IPS DF 6.9 (cell line): ENCODE measurements around the gene PTPN5.

Experiments used
- DNase-seq: peaks from one replicate; pipeline ENCODE4 v3.0.0-alpha.2; 2013; ENCODE audit warnings: low read depth, low spot score
- H3K27ac ChIP-seq: one replicate; pipeline ENCODE4 v1.5.1; 2013; ENCODE audit warnings: low read length, control low read depth
- H3K27me3 ChIP-seq: 2 replicates; pipeline ENCODE4 v1.6.1; 2013; ENCODE audit warnings: mild to moderate bottlenecking, low read length; ENCODE audit not compliant: control insufficient read depth, insufficient read depth
- H3K36me3 ChIP-seq: 2 replicates; pipeline ENCODE4 v1.6.1; 2013; ENCODE audit warnings: low read length; ENCODE audit not compliant: control insufficient read depth, insufficient read depth
- H3K4me1 ChIP-seq: 2 replicates; pipeline ENCODE4 v1.6.1; 2013; ENCODE audit warnings: low read length; ENCODE audit not compliant: control insufficient read depth, insufficient read depth
- H3K4me3 ChIP-seq: 2 replicates; pipeline ENCODE4 v1.5.1; 2013; ENCODE audit warnings: mild to moderate bottlenecking, low read length
- H3K9me3 ChIP-seq: 2 replicates; pipeline ENCODE4 v1.6.1; 2013; ENCODE audit warnings: low read length, inconsistent platforms; ENCODE audit not compliant: control insufficient read depth, insufficient read depth
- WGBS: extraction: QIAGEN DNeasy Blood & Tissue Kit; methylation state at CpG from one replicate; pipeline ENCODE4 v1.1.7; 2013; ENCODE audit warnings: mixed read lengths, missing lambda C conversion rate; ENCODE audit not compliant: insufficient read length, insufficient coverage; 5-methylcytosine and 5-hydroxymethylcytosine counted together

The PTPN5 gene

DNA sequence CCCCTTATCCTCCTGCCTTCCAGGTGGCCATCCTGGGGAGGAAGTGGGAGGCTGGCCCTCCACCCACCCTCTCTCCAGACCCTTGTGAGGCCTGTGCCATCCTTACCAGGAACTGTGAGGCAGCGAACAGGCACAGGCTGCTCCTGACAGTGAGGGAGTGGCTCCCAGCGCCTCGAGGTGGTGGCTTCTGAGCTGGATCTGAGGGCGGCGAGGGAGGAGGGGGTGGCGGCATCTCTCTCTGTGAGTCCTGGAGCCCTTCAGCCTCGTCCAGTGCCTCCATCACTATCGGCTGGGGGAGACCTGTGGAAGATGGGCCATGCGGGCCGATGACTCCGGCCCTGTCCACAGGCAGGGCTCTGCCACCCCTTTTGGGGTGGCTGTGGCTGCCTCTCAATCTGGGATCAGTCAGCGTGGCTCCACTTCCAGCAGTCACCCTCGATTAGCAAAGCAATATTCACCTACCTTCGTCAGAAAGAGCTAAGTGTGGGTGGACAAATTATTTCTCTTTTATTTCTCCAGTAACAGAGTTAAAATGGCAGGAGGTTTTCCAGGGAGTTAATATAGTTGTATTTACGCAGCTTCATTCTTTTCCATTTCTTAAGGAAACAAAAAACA, 47.6 kb downstream of the PTPN5 start:
- no peak for DNase-seq
- H3K4me3 ChIP-seq, result no peak overlapping the region; the same call in 1 of the 2 replicates
- H3K27me3 ChIP-seq, result no peaks in the 10 kb centered on the region
- no peaks in the 10 kb centered on the region for H3K36me3 ChIP-seq
- H3K27ac ChIP-seq, result no peak overlapping the region
- no peaks in the 10 kb centered on the region for H3K9me3 ChIP-seq
- H3K4me1 ChIP-seq, result no peaks in the 10 kb centered on the region
- no CpG with 5 or more reads among the region's 15 CpGs for WGBS

DNA sequence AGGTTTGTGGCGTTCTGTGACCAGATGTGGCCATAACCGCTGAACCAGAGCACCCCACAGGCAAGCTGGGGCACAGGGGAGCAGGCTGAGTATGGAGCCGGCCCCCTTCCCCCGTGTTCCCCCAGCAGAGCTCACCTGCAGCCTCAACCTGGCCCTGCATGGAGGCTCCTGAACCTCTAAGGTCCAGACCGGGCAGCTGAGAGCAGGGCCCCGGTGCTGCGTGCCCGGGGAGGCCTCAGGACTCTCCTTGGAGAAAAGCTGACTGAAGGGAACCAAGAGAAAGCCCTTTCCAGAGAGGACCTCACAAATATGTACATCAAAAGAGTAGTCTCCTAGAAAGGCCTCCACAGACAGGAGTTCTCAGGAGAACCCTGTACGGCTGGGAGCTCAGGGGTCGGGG, 48.2 kb downstream of the PTPN5 start:
- no CpG with 5 or more reads among the region's 10 CpGs for WGBS
- H3K27ac ChIP-seq, result no peak overlapping the region

DNA sequence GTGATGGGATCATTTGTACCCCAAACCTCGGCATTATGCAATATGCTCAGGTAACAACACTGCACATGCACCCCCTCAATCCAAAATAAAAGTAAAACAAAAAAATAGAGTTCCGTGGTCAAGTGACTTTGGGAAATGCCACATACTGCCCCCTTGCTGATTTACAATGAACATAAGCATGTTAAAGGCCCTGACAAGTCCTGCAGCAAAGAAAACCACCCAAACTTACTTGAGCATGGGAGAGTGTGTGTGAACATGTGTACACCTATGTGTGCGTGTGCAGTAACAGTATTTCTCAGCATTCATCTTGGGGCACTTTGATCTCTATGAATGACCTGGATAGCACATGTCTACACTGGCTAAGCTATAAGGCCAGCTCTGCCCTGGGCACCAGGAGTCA, 49.8 kb downstream of the PTPN5 start:
- no peaks in the 10 kb centered on the region for H3K9me3 ChIP-seq
- no peaks in the 10 kb centered on the region for H3K27me3 ChIP-seq
- DNase-seq, result no peak
- no CpG with 5 or more reads among the region's 3 CpGs for WGBS
- no peak overlapping the region for H3K27ac ChIP-seq
- no peaks in the 10 kb centered on the region for H3K4me1 ChIP-seq
- no peak overlapping the region for H3K4me3 ChIP-seq
- no peaks in the 10 kb centered on the region for H3K36me3 ChIP-seq

More for the DNA sequence above, 48.2 kb downstream of the PTPN5 start:
- Histone ChIP-seq H3K27me3 (no peaks in the 10 kb centered on the region), H3K4me3 (no peak overlapping the region), H3K9me3 (no peaks in the 10 kb centered on the region), H3K36me3 (no peaks in the 10 kb centered on the region), H3K4me1 (no peaks in the 10 kb centered on the region)
- no peak for DNase-seq

DNA sequence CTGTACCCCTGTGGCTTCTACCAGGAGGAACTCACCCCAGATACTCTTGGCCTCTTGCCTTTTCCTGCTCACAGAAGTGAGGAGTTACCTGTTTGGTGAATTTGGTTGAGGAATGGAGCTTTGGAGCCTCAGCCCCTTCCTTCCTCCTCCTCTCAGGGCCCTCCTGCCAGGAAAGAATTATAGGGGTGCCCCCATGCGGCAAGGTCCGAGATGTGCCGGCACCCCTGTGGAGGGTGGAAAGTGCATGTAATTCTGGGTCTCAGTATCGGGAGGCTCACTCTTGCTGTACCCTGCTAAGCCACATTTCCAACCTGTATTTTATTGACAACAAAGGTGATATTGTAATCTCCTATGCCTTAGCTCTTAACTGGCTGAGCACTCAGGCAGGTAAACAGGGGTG, 51.9 kb downstream of the PTPN5 start:
- Histone ChIP-seq H3K4me3 (no peak overlapping the region), H3K27me3 (no peaks in the 10 kb centered on the region), H3K4me1 (no peaks in the 10 kb centered on the region), H3K36me3 (no peaks in the 10 kb centered on the region), H3K27ac (no peak overlapping the region), H3K9me3 (no peaks in the 10 kb centered on the region)
- no peak for DNase-seq
- WGBS, result no CpG with 5 or more reads among the region's 4 CpGs

DNA sequence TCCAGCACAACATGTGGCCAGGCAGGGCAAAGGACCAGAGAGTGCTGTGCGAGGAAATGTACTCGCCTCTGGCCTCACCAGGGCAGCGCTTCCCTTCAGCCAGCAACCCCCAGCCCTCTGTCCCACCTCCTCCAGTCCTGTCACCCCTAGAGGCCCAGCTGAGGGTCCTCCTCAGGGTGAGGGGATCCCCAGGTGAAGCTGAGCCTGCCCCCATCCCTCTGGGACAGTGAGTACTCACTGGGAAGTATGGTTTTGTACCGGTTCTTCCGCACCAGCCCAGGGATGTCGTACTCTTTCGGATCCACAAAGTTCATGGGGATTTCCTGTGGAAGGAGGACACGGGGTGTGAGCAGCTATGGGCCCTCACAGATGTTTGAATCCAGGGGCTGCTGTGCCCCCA, 54.0 kb downstream of the PTPN5 start:
- Histone ChIP-seq H3K4me3 (no peak overlapping the region), H3K27me3 (no peaks in the 10 kb centered on the region), H3K27ac (no peak overlapping the region), H3K9me3 (no peaks in the 10 kb centered on the region), H3K4me1 (no peaks in the 10 kb centered on the region), H3K36me3 (no peaks in the 10 kb centered on the region)
- no CpG with 5 or more reads among the region's 8 CpGs for WGBS
- DNase-seq, result no peak

DNA sequence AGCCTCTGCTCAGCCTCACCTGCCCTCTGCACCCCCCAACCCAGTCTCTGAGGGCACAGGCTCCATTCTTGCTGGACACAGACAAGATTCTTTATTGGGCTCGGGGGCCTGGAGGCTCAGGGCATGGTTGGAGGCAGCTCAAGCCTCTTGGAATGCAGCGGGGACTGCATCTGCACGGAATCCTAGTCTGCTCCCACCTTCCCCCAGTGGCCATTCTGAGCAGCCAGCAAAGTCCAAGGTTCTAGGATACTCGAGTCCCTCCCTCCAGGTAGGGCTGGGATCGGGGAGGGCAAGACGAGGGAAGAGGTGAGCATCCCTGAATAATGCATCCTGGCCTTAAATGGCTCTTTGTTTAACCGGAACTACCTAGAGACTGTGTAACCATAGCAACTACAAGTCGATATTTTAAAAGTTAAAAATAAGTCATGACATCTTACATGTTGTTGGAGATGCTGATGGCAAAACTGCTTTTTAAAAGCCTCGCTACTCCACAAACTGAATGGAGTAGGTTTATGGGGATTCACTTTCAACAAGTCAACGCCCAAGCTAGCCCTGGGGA, 54.9 kb downstream of the PTPN5 start:
- H3K4me3 ChIP-seq, result no peak overlapping the region
- H3K9me3 ChIP-seq, result no peaks in the 10 kb centered on the region
- H3K4me1 ChIP-seq, result no peaks in the 10 kb centered on the region
- H3K36me3 ChIP-seq, result no peaks in the 10 kb centered on the region
- H3K27me3 ChIP-seq, result no peaks in the 10 kb centered on the region
- H3K27ac ChIP-seq, result no peak overlapping the region
- WGBS, result no CpG with 5 or more reads among the region's 10 CpGs
- peak; percentile 29 for DNase-seq

DNA sequence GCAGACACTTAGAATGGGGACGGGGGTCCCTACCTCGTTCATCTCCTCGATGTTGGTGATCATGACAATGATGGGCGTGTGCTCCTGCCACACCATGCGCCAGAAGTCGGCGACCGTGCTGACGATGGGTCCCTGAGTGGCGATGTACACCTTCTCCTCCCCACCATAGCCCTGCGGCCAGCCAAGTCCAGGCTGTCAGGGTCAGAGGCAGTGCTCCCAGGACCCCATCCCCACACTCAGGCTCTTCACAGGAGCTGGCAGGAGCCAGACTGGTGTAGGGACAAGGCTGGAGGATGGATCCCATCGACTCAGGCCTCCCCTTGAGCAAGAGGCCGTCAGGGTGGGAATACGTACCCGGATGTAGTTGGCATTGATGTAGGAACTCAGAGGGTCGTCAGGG, 58.4 kb downstream of the PTPN5 start:
- Histone ChIP-seq H3K27me3 (no peaks in the 10 kb centered on the region), H3K27ac (no peak overlapping the region), H3K9me3 (no peaks in the 10 kb centered on the region), H3K4me3 (no peak overlapping the region), H3K4me1 (no peaks in the 10 kb centered on the region), H3K36me3 (no peaks in the 10 kb centered on the region)
- DNase-seq, result no peak
- no CpG with 5 or more reads among the region's 16 CpGs for WGBS

DNA sequence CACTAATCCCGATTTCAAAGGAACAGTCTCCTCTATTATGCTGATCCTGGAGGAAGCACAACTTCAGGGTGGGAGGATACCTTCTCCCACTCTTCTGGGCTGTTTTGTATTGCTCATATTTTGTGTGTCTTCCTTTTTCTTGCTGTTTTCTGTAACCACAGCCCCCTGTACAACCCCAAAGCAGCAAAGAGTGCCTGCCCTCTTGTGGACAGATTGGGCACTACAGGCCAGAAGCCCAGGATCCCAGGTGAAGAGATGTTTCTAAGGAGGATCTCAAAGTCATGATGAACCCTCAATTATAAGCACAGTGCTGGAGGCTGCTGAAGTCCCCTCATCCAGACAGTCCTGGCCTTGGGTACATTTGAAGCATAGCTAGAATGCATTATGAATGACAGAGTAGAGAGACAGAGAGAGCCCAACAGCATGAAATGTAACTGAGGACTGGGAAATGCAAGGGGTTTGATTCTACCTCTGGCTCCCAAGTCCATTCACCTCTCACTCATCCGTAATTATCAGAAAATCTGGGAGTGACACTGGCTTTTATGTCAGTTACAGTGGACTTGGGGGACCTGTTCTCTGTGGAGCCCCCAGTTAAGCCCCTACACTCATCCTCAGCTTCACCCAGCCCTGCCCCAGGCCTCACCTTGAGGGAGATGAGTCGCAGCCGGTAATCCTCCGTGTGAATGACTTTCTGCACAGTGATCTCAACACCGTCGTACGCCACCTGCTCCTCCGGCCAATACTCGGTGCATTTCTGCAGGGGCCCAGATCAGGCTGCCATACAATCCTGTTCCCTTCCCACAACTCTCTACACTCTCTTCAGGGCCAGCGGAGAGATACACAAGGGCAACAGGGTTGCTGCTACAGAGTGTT, 59.4 kb downstream of the PTPN5 start:
- no peaks in the 10 kb centered on the region for H3K27me3 ChIP-seq
- peaks cover 1% of the 10 kb centered on the region; the same call in 1 of the 2 replicates for H3K4me1 ChIP-seq
- no CpG with 5 or more reads among the region's 11 CpGs for WGBS
- H3K9me3 ChIP-seq, result no peaks in the 10 kb centered on the region
- H3K27ac ChIP-seq, result no peak overlapping the region
- DNase-seq, result peak; percentile 43
- no peaks in the 10 kb centered on the region for H3K36me3 ChIP-seq
- no peak overlapping the region for H3K4me3 ChIP-seq

DNA sequence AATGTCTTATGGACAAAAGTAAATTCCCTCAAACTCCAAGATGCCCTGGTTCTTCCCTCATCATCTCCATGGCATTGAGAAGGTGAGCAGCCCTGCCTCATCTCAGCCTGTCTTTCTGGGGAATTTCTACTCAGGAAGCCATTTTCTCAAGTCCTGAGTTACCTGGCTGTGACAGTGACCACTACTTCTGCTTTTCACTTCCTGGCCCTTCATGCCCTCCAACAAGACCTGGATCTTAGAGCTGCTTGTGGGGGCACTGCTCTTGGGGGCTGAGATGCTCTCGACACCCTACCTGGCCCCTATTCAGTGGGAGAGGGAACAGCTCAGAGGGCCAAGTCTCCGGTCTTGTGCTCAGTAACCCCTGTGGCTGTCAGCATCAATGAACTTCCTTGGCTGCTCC, 60.2 kb downstream of the PTPN5 start:
- Histone ChIP-seq H3K27ac (no peak overlapping the region), H3K27me3 (no peaks in the 10 kb centered on the region), H3K4me3 (no peak overlapping the region), H3K36me3 (no peaks in the 10 kb centered on the region), H3K4me1 (peaks cover 1% of the 10 kb centered on the region; the same call in 1 of the 2 replicates), H3K9me3 (no peaks in the 10 kb centered on the region)
- no peak for DNase-seq
- WGBS, result no CpG with 5 or more reads among the region's 2 CpGs

DNA sequence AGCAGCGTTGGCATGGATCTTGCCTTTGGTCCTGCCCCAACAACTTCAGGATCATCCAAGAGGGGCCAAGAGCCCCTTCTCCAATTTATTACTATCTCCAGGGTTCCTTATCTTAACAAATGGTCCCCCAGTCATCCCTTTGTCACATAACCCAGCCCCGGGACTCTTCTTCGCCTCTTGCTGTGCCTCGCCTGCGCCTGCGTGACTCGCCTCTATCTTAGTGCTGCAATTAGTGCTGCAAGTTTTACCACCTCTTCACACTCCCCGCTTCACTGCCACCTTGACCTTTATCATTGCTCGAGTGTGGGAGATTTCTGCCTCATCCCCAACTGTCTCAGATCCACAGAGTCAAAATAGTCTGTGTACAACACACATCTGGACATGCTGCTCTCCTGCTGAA, 61.6 kb downstream of the PTPN5 start:
- WGBS, result no CpG with 5 or more reads among the region's 9 CpGs
- DNase-seq, result no peak
- Histone ChIP-seq H3K9me3 (no peaks in the 10 kb centered on the region), H3K4me3 (no peak overlapping the region), H3K27me3 (no peaks in the 10 kb centered on the region), H3K4me1 (peaks cover 2% of the 10 kb centered on the region; the same call in 1 of the 2 replicates), H3K27ac (no peak overlapping the region), H3K36me3 (no peaks in the 10 kb centered on the region)
